Left renal cortex interstitium (tissue), 4 donors: Measurements from ENCODE around the gene ADAD2. TPM values are rescaled to one million over a fixed set of nuclear protein-coding genes. Genes with fewer than 3 reads are reported as not detected.
"Not testable (repeated sequence)": the region's sequence is repeated elsewhere in the genome, so short reads cannot be mapped to it uniquely, and the experiment has no call there.

Experiments
- DNase-seq, 4 donors: peaks; one replicate each; pipeline ENCODE4 v3.0.0-alpha.2; 2013; ENCODE audit warnings: low read depth in 4 of 4, low spot score in 2 of 4, missing footprints in 1 of 4
- polyA plus RNA-seq, 4 donors: library from polyadenylated mRNA; unstranded; fragments of 120-200 nt; gene quantifications; one replicate each; pipeline ENCODE4 v1.2.1, GENCODE V29; 2013; ENCODE audit not compliant: insufficient read length in 4 of 4

ADAD2 gene
- polyA plus RNA-seq, 4 donors: 0.27 to 0.51 (median 0.31) TPM; not detected in 1

DNA sequence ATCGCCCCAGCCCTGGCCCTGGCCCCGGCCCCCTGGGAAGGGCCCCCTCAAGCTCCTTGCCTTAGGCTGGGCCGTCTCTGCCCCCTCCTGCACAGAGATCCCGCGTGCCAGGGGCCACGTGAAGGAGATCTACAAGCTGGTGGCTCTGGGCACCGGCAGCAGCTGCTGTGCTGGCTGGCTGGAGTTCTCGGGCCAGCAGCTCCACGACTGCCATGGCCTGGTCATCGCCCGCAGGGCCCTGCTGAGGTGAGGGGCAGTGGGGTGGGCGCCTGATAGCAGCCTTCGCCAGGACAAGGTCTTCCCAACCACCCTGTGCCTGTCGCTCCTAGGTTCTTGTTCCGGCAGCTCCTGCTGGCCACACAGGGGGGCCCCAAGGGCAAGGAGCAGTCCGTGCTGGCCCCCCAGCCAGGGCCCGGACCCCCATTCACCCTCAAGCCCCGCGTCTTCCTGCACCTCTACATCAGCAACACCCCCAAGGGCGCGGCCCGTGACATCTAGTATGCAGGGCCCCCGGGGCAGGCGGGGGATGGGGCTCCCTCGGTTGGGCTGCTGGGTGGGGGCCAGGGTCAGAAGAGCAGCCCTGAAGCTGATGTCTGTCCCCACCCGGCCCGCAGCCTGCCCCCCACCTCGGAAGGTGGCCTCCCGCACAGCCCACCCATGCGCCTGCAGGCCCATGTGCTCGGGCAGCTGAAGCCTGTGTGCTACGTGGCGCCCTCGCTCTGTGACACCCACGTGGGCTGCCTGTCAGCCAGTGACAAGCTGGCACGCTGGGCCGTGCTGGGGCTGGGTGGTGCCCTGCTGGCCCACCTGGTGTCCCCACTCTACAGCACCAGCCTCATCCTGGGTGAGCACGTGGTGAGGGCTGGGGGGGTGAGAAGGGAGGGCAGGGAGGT lies 4.5 kb downstream of the ADAD2 start:
- DNase-seq: no peak

DNA sequence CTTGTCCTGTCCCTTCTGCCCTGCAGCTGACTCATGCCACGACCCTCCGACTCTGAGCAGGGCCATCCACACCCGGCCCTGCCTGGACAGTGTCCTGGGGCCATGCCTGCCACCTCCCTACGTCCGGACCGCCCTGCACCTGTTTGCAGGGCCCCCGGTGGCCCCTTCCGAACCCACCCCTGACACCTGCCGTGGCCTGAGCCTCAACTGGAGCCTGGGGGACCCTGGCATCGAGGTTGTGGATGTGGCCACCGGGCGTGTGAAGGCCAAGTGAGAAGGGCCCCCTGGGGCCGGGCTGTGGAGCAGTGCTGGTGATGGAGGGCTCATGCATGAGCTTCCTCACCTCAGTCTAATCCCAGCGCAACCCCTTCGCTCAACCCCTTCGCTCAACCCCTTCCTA lies 5.1 kb downstream of the ADAD2 start:
- no peak for DNase-seq

DNA sequence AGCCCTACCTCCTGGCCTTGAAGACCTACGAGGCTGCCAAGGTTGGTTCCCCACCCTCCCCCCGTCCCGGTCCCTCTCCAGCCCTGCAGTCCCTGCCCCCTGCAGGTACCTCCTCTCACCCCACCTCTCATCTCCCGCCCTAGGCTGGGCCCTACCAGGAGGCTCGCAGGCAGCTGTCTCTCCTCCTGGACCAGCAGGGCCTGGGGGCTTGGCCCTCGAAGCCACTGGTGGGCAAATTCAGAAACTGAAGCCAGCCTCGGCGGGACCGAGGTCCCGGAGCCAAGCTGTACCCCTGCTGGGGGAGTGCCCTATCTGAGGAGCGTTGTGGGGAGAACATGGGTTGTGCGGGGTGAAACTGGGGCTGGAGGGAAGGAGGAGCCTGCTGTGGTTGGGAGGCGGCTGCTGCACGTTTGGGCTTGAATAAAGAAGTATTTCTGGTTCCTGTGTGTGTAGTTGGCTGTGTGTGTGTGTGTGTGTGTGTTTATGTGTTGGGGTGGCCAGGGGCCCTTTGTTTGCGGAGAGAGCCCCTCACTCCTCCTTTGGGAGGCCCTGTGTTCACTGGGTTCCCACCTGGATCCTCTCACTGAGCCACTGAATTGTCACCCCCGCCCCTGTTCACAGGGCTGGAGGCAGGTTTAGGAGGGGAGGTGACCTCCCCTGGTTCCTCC lies 5.9 kb downstream of the ADAD2 start:
- no peak for DNase-seq

DNA sequence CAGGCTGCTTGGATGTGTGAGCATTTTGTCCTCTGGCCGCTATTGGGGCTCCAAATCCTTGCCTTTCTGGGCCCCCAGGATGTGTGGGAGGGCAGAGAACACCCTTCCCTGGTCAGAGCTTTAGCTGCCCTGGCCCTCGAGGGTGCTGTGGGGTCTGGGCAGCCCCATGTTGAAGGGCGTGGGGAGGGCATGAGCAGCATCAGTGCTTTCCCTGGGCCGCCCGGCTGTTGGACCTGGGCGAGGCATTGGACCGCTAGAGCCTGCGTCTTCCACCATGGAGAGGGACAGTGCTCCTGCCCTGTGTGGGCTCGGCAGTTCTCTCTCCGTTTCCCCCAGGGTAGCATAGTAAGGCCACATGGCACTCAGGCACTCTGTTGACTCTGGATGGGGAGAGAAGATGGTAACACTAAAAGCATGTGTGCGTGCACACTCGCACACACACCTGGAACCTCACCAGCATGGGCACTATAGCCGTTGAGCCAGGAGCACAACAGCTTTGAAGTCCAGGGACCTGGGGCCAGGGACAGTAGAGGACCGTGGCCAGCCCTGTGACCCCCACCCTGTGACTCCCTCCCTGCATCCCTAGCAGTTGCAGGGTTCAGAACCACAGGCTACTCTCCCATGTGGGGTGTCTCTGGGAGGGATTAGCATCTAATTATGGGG lies 6.6 kb downstream of the ADAD2 start:
- no peak for DNase-seq

DNA sequence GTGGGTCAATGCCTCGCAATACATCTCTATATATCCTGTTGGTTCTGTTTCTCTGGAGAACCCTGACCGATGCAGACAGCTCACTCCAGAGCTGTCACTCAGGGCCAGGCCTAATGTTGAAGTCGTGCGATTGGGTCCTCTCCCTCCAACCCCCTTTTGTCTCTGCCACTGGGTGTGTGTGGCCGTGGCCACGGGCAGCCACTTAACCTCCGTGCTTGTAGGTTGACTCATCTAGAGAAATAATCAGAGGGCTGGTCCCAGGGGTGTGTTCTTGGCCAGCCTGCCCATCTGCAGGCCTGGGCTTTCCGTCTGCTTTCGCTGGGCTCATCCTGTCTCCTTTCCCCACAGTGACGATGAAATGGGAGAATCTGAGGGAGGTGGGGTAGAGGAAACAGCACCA lies 7.4 kb downstream of the ADAD2 start:
- no peak for DNase-seq

DNA sequence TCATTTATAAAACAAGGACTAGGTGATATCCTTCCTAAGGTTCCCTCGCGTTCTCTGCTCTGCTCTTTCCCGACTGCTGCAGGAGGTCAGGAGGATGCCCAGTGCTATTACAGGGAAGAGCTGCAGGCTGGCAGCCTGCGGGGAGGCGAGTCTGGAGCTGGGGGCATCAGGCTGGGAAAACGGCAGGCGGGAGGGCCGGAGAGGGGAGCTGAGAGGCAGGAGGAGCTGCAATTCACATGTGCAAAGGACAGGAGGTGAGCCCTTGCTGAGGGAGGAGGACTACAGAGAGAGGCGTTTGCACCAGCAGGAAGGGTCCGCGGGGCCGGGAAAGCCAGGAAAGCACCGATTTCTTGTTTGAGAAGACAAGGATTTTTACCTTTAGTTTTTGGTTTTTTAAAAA lies 8.1 kb downstream of the ADAD2 start:
- no peak for DNase-seq

DNA sequence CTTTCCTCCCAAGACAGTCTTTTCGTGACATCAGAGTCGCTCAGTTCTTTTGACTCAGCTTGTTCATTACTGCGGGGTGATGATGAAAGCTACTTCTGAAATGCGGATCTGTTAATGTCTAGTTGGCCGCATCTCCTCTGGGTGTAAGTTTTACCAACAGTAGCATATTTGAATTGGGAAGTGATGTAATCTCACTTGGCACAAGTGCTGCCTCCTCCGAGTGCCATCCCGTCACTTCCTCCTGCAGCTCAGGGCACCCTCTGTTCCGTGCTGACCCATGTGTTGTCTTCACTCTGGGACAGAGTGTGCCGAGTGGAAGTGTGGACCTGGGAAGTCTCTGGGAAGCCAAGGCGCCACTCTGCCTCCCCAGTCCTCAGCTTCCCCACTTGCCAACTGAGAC lies 8.9 kb downstream of the ADAD2 start:
- no peak for DNase-seq

DNA sequence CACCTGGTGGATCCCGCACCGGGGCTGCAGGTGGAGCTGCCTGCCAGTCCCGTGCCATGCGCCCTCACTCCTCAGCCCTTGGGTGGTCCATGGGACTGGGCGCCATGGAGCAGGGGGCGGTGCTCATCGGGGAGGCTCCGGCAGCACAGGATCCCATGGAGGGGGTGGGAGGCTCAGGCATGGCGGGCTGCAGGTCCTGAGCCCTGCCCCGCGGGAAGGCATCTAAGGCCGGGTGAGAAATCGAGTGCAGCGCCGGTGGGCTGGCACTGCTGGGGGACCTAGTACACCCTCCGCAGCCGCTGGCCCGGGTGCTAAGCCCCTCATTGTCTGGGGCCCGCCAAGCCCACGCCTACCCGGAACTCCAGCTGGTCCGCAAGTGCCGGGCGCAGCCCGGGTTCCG lies 13.6 kb downstream of the ADAD2 start:
- DNase-seq: not testable (repeated sequence)

DNA sequence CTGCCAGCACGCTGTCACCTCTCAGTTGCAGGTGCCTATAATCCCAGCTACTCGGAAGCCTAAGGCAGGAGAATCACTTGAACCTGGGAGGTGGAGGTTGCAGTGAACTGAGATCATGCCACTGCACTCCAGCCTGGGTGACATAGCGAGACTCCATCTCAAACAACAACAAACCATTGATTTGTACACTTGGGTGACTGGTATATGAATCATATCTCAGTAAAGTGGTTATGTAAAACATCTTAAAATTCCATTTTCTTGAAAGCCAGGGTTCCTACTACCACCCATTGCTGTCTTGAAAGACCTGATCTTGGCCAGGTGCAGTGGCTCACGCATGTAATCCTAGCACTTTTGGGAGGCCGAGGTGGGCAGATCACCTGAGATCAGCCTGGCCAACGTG lies 14.2 kb downstream of the ADAD2 start:
- DNase-seq: not testable (repeated sequence)

DNA sequence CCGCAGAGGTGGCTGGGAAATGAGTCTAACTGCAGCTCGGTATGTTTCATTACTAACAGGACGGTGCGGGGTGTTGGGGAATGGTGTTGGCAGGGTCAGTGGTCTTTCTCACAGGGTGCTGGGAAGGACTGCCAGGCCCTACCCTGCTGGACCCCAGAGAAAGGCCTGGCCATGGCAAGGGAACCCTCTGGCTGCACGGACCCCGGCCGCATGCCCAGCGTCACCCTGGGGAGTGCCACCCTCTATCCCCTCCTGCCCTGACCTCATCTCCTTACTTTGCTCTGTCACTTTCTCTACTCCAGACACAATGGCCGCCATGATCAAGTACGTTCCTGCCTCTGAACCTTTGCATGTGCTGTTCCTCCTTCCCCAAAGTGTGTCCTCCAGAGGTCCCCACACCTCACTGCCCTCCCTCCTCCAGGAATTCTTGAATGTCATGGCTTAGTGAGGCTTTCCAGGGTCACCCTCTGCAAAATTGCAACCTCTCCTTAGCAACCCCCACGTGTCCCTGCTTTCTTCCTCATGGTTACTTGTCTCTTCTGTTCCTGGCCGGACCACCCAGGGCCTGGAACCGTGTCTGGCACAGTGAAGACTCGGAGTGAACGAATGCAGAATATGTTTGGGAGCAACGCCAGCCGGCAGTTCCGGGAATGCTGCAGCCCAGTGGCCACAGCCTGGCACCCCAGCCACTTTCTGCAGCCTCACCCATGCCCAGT lies 15.2 kb downstream of the ADAD2 start:
- no peak for DNase-seq

DNA sequence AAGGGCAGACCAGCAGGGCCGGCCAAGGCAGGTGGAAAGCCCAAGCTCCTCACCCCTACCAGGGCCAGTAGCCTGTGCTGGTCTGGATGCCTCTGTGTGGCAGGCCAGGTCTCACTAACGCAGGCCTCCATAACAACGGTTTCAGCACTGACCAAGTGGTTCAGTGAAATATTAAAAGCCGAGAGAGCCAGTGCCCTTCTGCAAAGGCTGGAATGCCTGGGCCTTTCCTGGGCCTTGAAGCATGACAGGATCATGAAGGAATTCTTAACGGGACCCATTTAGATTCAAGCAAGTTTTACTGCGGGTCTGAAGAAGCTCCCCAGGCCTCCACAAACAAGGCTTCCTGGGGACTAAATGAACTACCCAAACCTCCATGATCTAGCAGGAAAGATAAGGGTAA lies 16.3 kb downstream of the ADAD2 start:
- peak in 1 of 4 donors; percentile 33 for DNase-seq

DNA sequence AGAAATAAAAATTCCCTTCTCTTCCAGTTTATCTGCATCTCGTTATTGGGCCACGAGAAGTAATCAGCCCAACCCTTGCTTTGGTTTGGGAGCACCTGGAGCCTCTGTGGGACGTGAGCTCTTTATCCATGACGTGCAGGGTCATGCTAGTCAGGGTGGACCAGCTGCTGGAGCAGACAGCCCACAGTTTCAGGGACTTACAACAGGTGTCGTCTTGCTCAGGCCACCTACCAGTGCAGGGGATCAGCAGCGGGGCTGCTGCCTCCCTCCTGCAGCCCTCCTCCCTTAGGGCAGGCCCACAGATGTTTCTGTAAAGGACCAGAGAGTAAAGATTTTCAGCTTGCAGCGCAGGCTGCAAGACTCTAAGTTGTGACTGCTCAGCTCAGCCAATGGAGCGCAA lies 16.9 kb downstream of the ADAD2 start:
- DNase-seq: no peak

DNA sequence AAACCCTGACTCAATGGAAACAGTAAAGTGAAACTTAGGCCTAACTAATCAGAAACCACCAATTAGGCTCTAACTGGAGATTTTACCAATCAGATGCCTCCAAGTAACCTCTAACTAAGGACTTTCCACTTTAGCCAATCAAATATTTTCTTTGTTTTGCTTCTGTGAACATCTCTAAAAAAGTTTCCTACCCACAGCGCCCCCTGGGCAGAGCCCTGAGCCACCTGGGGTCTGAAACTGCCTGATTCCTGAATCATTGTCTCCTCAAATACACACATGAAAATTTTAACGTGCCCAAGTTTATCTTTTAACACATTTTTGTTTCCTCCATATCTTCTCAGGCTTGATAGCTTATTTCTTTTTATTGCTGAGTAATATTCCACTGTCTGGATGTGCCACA lies 19.0 kb downstream of the ADAD2 start:
- DNase-seq: no peak

DNA sequence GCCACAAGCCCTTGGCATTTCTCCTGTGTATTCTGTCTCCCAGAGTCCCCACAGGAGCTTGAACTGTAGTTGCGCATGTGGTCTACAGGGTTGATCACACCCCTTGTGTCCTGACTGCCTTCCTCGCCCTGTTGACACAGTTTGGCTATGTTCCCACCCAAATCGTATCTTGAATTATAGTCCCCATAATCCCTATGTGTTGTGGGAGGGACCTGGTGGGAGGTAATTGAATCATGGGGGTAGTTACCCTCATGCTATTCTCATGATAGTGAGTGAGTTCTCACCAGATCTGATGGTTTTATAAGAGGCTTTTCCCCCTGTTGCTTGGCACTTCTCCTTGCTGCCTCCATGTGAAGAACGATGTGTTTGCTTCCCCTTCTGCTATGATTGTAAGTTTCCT lies 21.2 kb downstream of the ADAD2 start:
- DNase-seq: no peak

DNA sequence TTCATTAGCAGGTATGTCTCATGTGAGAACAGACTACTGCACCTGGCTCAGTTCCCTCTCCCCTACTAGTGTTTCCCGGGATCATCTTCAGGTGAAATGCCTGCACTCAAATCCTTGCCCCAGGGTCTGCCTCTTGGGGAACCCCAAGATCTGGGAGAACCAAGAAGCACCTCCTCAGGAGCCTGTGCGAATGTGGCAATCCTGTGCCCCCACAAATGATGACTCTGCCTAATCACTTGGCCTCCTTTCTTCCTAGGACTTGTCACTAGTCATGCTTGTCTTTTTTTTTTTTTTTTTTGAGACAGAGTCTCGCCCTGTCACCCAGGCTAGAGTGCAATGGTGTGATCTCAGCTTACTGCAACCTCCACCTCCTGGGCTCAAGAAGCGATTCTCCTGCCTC lies 21.7 kb downstream of the ADAD2 start:
- no peak for DNase-seq

DNA sequence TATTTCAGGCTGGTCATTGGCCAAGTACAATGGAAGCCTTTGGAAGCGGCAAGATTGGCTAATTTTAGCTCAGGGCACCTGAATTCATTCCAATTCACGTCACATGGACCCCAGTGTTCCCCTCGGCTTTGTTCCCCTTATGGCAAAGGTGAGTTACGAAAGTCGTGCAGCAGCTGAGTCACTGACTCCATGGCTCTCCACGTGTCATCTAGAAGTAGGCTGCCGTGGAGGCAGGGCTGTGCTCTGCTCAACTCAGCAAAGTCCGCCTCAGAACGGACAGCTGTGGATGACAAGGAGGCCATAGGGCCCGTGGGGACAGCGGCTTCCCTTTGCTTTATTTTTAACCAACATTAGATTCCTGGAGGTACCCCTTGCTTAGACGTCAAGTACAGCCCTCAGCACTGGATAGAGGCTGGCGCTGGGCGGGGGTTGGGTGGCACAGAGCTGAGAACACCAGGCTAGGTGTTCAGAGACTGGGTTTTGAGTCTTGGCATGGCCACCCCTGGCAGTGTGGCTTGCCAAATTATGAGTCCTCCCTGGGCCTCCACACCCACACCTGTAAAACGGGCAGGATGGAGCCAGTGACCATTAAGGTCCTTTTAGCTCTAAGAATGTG lies 23.6 kb downstream of the ADAD2 start:
- DNase-seq: no peak

DNA sequence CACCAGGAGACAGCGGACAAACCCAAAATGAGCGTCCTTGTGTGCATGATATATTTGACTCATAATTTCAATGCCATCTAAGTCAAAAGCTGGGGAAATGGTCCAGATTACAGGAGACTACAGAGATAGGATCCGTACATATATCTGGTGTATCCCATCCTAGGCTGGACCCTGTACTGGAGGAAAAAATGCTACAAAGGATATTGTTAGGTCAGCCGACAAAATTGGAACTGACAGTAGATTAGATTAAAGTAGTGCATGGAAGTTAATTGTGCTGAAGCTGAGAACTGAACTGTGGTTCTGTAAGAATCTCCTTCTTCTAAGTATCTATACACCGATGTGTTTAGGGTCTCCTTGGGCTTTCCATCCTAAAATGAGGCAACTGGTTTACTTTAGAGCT lies 24.6 kb downstream of the ADAD2 start:
- DNase-seq: no peak

DNA sequence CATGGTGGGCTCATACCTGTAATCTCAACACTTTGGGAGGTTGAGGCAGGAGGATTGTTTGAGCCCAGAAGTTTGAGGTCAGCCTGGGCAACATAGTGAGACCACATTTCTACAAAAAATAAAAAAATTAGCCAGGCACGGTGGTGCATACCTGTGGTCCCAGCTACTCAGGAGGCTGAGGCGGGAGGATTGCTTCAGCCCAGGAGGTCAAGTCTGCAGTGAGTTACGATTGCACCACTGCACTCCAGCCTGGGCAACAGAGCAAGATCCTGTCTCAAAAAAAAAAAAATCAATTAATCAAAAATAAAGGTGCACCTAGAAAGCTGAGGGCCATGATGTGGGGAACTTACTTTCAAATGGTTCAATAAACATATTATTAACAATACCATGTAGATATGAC lies 25.2 kb downstream of the ADAD2 start:
- not testable (repeated sequence) for DNase-seq

DNA sequence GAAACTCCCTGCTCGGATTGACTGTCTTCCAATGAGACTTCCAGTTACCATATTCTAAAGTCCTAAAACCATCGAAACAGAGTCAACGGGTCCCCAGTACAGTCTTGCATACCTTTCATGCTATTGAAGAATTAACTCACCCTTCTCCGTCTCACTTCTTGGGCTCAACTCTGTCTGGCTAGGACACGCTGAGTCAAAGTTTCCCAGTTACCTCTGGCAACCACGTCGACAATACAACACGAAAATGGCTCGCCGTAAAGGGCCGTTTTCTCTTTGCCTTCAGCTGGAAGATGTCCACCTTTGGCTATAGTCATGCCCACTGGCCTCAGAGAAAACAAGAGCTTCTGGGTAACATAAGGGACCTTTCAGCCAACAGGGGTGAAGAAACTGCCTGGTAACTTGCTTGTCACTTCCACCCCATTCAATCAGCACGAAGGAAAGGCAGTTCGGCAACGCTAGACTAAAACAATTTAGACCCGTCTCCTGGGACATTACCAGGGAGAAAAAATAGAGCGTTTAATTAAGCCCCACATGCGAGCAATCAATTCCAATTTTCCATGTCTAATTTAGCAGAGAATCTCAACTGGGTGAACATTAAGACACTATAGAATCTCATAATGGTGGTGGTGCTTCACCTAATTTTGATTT lies 27.3 kb downstream of the ADAD2 start:
- no peak for DNase-seq

DNA sequence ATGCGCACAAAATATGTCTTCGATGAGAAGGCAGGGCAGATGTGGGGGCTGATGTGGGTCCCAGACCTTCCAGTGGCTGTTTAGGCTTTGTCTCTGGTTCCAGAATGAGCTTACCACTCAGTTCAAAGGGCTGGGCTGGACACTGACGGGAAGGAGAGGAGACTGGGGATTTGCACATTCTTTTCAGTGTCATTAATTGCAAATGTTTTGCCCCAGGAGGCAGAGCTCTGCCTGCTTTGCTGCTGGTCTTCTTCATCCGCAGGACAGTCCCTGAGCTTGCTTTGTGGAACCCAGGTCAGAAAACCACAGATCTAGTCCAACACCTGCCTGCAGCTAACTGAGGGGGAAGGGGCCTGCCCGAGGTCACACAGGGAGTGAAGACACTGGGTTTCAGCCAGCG lies 28.0 kb downstream of the ADAD2 start:
- DNase-seq: no peak
